ENCODE measurements around the gene IRF6. TPM values are rescaled to one million over a fixed set of nuclear protein-coding genes. Genes with fewer than 3 reads are reported as not detected.

Gene IRF6
- total RNA-seq, 1 experiment from 2014 or later, result 17.2 TPM

DNA sequence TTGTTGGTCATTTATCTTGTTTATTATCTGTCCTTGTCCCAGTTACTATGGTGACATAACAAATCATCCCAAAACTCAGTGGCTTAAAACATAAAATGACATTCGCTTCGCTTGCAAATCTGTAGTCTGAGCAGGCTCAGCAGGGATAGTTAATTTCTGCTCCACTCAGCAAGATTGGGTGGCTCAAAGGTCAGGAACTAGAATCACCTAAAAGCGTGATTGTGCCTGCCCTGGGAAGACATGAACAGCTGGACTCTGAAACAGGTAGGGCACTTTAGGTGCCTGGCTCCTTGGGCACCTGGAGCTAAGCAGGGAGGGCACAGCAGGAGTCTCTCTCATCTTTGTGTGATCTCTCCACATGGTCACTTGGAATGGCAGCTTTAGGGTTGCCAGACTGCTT is 64.7 kb downstream of the IRF6 start (continued):
- TF ChIP-seq, protein P1, sequence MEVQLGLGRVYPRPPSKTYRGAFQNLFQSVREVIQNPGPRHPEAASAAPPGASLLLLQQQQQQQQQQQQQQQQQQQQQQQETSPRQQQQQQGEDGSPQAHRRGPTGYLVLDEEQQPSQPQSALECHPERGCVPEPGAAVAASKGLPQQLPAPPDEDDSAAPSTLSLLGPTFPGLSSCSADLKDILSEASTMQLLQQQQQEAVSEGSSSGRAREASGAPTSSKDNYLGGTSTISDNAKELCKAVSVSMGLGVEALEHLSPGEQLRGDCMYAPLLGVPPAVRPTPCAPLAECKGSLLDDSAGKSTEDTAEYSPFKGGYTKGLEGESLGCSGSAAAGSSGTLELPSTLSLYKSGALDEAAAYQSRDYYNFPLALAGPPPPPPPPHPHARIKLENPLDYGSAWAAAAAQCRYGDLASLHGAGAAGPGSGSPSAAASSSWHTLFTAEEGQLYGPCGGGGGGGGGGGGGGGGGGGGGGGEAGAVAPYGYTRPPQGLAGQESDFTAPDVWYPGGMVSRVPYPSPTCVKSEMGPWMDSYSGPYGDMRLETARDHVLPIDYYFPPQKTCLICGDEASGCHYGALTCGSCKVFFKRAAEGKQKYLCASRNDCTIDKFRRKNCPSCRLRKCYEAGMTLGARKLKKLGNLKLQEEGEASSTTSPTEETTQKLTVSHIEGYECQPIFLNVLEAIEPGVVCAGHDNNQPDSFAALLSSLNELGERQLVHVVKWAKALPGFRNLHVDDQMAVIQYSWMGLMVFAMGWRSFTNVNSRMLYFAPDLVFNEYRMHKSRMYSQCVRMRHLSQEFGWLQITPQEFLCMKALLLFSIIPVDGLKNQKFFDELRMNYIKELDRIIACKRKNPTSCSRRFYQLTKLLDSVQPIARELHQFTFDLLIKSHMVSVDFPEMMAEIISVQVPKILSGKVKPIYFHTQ (CRISPR knock-in tag; IDR thresholded peaks at IDR 0.05), result no peak
- TF ChIP-seq TP53 (CRISPR knock-in tag; IDR thresholded peaks at IDR 0.05) (no peak), FOXK1 (CRISPR knock-in tag; IDR thresholded peaks at IDR 0.05) (no peak)

DNA sequence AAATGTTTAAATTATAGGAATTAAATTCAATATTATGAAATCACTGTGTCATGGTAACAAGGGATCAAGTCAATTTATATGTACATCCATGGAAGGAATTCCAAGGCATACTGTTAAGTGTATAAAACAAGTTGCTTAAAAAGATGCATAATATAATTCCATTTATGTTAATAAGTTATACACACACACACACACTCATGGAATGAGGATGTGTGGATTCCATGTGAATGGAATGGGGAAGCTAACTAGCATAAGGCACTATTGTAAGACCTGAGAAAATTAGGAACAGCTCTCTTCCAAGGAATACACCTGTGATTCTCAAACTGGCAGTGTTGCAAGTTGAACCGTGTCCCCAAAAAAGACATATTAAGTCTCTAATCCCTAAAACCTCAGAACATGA is 67.7 kb downstream of the IRF6 start:
- no peaks in the 10 kb centered on the region for H3K36me3 Mint-ChIP-seq
- H3K27ac Mint-ChIP-seq, result no peak overlapping the region
- H3K4me3 Mint-ChIP-seq, result no peak overlapping the region
- CTCF ChIA-PET, result interaction anchor here (1.4 kb wide), 1 partner anchor 8 kb away, joined by 3 read pairs; no protein-coding TSS in a partner anchor
- no peaks in the 10 kb centered on the region for H3K4me1 Mint-ChIP-seq
- no peak for DNase-seq (ENCODE audit: low spot score)
- H3K9me3 Mint-ChIP-seq, result no peaks in the 10 kb centered on the region
- POLR2A ChIA-PET, result no interaction called here
- TF ChIP-seq ZBTB21 (CRISPR knock-in tag; IDR thresholded peaks at IDR 0.05; ENCODE audit: borderline replicate concordance) (no peak), ZNF121 (CRISPR knock-in tag; IDR thresholded peaks at IDR 0.05) (no peak), ZNF232 (CRISPR knock-in tag; IDR thresholded peaks at IDR 0.05) (no peak), TEAD4 (CRISPR knock-in tag; IDR thresholded peaks at IDR 0.05) (no peak), ATF1 (CRISPR knock-in tag; IDR thresholded peaks at IDR 0.05) (no peak), ZNF396 (CRISPR knock-in tag; IDR thresholded peaks at IDR 0.05; ENCODE audit: borderline replicate concordance) (no peak), KAT7 (CRISPR knock-in tag; IDR thresholded peaks at IDR 0.05; ENCODE audit: borderline replicate concordance) (no peak), NR2C2 (CRISPR knock-in tag; IDR thresholded peaks at IDR 0.05) (no peak)
- TF ChIP-seq, protein P2, sequence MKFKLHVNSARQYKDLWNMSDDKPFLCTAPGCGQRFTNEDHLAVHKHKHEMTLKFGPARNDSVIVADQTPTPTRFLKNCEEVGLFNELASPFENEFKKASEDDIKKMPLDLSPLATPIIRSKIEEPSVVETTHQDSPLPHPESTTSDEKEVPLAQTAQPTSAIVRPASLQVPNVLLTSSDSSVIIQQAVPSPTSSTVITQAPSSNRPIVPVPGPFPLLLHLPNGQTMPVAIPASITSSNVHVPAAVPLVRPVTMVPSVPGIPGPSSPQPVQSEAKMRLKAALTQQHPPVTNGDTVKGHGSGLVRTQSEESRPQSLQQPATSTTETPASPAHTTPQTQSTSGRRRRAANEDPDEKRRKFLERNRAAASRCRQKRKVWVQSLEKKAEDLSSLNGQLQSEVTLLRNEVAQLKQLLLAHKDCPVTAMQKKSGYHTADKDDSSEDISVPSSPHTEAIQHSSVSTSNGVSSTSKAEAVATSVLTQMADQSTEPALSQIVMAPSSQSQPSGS (CRISPR knock-in tag; IDR thresholded peaks at IDR 0.05; ENCODE audit: borderline replicate concordance, low read depth), result no peak
- TF ChIP-seq, protein P3, sequence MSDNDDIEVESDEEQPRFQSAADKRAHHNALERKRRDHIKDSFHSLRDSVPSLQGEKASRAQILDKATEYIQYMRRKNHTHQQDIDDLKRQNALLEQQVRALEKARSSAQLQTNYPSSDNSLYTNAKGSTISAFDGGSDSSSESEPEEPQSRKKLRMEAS (CRISPR knock-in tag; IDR thresholded peaks at IDR 0.05), result no peak
- TF ChIP-seq, protein P4, sequence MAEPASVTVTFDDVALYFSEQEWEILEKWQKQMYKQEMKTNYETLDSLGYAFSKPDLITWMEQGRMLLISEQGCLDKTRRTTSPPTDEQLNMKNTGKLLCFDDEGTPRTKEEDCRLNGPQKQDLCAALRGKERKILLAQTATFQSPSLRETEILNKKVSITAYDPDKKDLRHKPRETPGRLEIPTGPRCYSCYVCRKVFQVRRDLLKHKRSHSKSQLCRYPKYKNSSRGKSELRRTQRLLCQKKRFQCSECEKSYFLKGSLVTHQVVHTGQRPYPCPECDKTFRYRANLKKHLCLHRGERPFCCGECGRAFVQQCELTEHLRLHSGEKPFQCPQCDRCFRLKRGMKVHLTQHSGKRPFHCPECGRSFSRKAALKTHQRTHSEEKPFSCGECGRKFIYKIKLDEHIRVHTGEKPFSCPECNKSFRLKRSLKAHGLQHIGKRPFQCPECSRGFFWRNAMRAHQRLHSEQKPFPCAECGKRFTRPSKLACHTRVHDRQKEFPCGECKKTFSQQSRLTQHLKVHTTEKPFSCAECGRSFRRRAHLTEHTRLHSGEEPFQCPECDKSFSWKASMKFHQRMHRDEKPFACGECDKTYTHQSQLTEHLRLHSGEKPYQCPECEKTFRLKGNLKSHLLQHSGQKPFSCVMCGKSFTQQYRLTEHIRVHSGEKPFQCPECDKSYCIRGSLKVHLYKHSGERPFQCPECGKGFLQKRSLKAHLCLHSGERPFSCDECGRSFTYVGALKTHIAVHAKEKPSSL (CRISPR knock-in tag; conservative IDR thresholded peaks at IDR 0.05), result no peak
- H3K27me3 Mint-ChIP-seq (ENCODE audit: low read depth), result peaks cover 13% of the 10 kb centered on the region
- no peak for ATAC-seq

DNA sequence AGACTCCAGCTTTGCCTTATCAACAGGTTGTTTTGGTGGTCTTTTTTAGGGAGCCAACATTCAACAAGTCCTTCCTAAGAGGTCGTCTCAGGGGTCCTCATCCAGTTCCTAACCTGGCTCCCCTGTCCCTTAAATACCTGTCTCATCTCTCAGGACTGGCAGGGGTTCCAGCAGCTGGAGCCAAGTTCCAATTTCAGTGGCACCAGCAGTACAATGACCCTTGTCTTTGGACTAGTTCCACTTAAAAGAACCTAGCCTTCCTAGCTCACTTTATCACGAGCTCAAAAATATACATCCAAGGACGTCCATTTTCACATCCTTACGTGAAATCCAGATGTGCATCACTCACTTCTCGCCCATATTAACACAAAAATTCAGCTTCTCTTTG is 68.8 kb downstream of the IRF6 start:
- ChIA-PET POLR2A (no interaction called here), CTCF (interaction anchor here (0.6 to 2.7 kb wide), 4 partner anchors 9 to 171 kb away, joined by 3 to 13 read pairs (median 3); no protein-coding TSS in a partner anchor)
- no peaks in the 10 kb centered on the region for H3K4me1 Mint-ChIP-seq
- no peak for DNase-seq (ENCODE audit: low spot score)
- H3K27ac Mint-ChIP-seq, result no peak overlapping the region
- ATAC-seq, result no peak
- H3K36me3 Mint-ChIP-seq, result no peaks in the 10 kb centered on the region
- no peaks in the 10 kb centered on the region for H3K9me3 Mint-ChIP-seq
- H3K27me3 Mint-ChIP-seq (ENCODE audit: low read depth), result peaks cover 18% of the 10 kb centered on the region
- no peak overlapping the region for H3K4me3 Mint-ChIP-seq
- TF ChIP-seq TEAD1 (CRISPR knock-in tag; IDR thresholded peaks at IDR 0.05), result no peak
- TF ChIP-seq ESRRA (CRISPR knock-in tag; IDR thresholded peaks at IDR 0.05; ENCODE audit: borderline replicate concordance), result no peak
- TF ChIP-seq ZNF396 (CRISPR knock-in tag; IDR thresholded peaks at IDR 0.05; ENCODE audit: borderline replicate concordance), result no peak
- TF ChIP-seq, protein P5, sequence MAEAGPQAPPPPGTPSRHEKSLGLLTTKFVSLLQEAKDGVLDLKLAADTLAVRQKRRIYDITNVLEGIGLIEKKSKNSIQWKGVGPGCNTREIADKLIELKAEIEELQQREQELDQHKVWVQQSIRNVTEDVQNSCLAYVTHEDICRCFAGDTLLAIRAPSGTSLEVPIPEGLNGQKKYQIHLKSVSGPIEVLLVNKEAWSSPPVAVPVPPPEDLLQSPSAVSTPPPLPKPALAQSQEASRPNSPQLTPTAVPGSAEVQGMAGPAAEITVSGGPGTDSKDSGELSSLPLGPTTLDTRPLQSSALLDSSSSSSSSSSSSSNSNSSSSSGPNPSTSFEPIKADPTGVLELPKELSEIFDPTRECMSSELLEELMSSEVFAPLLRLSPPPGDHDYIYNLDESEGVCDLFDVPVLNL (CRISPR knock-in tag; IDR thresholded peaks at IDR 0.05; ENCODE audit: borderline replicate concordance, low read depth), result no peak
- TF ChIP-seq SMAD3 (CRISPR knock-in tag; IDR thresholded peaks at IDR 0.05; ENCODE audit: borderline replicate concordance), result no peak
- TF ChIP-seq SOX15 (CRISPR knock-in tag; IDR thresholded peaks at IDR 0.05), result no peak
- TF ChIP-seq ZNF121 (CRISPR knock-in tag; IDR thresholded peaks at IDR 0.05), result no peak
- no peak for TF ChIP-seq NR3C1 (CRISPR knock-in tag; conservative IDR thresholded peaks at IDR 0.05; ENCODE audit: low read depth)
- TF ChIP-seq ETV6 (CRISPR knock-in tag; IDR thresholded peaks at IDR 0.05), result no peak
- TF ChIP-seq, protein P6, sequence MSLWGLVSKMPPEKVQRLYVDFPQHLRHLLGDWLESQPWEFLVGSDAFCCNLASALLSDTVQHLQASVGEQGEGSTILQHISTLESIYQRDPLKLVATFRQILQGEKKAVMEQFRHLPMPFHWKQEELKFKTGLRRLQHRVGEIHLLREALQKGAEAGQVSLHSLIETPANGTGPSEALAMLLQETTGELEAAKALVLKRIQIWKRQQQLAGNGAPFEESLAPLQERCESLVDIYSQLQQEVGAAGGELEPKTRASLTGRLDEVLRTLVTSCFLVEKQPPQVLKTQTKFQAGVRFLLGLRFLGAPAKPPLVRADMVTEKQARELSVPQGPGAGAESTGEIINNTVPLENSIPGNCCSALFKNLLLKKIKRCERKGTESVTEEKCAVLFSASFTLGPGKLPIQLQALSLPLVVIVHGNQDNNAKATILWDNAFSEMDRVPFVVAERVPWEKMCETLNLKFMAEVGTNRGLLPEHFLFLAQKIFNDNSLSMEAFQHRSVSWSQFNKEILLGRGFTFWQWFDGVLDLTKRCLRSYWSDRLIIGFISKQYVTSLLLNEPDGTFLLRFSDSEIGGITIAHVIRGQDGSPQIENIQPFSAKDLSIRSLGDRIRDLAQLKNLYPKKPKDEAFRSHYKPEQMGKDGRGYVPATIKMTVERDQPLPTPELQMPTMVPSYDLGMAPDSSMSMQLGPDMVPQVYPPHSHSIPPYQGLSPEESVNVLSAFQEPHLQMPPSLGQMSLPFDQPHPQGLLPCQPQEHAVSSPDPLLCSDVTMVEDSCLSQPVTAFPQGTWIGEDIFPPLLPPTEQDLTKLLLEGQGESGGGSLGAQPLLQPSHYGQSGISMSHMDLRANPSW (CRISPR knock-in tag; conservative IDR thresholded peaks at IDR 0.05; ENCODE audit: low read depth), result no peak
- TF ChIP-seq GTF2I (CRISPR knock-in tag; conservative IDR thresholded peaks at IDR 0.05), result no peak
- TF ChIP-seq NFATC4 (CRISPR knock-in tag; IDR thresholded peaks at IDR 0.05), result no peak
- no peak for TF ChIP-seq NFYB (CRISPR knock-in tag; conservative IDR thresholded peaks at IDR 0.05; ENCODE audit: low read depth)
- TF ChIP-seq TEAD4 (CRISPR knock-in tag; IDR thresholded peaks at IDR 0.05), result no peak
